HG03354 (cell line): ENCODE results near the gene GLIS1.

ENCODE experiments used
- ATAC-seq: cut with Tn5 transposase; IDR thresholded peaks from one replicate; pipeline ENCODE4 v1.9.1; 2021; ENCODE audit warnings: mild to moderate bottlenecking; ENCODE audit not compliant: unreplicated experiment, poor library complexity, severe bottlenecking

GLIS1 gene

DNA sequence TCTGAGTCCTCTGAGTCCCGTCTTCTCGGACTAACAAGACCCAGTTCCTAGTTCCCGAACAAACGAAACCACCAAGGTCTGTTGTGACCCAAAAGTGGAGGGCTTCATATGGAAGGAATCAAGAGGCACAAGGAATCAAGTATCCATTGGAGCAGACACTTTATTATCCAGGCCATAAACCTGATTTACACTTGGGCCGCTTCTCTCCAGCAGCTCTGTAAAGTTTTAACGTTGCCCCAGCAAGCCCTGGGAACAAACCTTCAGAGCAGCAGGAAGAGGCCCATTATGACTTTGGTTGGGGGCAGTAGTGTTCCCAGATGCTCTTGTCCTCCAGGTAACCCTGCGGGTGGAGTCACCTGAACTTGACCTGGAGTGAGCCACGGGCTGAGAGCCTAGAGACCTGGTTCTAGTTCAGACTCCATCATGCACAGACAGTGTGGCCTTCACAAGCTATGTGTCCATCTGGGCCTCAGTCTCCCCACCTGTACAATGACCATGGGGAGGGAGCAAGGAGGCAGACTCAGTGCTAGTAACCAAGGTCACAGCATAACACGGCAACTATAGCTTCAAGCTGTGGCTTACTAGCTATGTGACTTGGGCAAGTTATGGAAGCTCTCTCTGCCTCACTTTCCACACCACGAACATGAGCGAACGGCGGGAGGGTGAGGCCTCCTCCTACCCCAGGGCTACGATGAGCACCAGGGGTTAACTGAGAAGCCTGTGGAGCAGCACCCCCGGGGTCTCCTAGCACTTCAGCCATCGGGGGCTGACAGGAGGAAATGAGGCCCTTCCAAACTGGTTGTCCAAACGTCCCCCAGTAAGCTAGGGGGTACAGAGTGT, 95.7 kb downstream of the GLIS1 start:
- no peak for ATAC-seq

DNA sequence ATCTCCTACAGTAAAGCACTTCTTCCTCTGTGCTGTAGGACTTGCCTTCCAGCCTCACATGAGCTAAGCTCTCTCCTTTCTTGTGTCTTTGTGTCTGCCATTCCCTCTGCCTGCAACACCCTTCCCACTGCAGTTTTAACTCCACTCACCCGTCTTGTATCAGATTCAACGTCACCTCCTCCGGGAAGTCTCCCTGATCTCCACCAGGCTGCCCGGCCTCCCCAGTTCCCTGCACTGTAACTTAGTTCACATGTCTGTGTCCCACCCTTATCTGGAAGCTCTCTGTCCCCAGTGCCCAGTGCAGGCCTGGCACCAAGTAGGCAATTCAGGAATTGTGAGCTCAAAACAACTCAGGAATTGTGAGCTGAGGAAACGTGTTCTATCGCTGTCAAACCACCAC, 96.4 kb downstream of the GLIS1 start:
- no peak for ATAC-seq

DNA sequence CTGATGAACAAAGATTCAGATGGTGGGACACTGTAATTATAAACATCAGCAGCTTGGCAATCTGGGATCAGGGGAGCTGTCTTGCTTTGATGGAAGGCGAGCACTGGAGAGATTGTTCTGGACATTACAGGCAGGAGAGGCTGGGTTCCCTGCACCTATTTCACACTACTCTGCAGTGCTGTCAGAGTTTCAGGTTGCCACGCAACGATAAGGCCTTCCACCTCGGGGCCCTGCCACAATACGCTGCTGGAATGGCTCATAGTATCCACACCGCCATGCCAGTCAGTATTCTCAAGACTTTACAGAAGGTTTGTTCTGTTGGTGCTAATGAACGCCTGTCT, 96.8 kb downstream of the GLIS1 start:
- no peak for ATAC-seq

DNA sequence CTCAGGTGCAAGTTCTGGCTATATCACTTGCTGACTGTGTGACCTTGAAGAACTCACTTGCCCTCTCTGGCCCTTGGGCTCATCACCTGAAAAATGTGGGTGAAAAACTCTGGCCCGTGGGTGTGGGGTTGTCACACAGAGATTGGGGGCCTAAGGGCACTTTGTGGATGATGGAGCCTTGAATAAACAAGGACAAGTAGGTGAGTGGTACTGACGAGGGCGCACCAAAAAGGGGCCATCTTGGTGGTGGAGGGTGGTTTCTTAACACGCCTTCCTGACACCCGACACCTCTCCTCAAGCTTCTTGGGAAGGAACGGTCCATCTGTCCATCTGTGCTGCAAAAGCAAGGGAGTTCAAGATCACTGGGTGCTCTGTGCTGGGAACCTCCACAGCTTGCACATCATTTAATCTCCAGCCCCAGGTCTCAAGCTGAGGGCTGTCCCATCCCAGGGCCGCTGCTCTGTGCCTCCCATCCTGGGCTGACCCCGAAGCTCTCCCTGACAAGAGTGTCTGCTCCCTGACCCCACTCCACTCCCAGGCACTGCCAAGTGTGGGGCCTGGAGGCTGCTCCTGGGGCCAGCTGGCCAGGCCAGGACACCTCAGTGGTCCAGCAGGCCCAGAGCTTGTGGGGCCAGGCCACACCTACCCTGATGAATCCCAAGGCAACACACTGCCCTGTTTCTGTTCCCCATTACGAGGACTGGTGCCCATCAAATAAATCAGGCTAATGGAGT, 97.3 kb downstream of the GLIS1 start:
- no peak for ATAC-seq

DNA sequence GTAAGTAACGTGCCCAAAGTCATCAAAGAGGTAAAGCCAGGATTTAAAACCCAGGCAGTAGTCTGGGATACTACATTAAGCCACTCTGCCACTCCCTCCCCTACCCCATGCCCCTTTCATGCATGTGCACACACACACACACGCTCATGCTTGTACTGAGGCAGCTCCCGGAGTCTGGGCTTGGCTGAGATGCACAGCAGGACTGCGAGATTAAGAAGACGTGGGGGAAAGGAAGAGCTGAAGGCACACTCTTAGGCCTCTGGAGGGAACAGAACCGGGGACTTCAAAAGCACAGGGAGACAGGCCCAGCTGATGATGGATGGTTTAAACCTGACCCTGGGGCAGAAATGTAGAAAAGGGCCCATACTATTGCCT, 98.3 kb downstream of the GLIS1 start:
- no peak for ATAC-seq

DNA sequence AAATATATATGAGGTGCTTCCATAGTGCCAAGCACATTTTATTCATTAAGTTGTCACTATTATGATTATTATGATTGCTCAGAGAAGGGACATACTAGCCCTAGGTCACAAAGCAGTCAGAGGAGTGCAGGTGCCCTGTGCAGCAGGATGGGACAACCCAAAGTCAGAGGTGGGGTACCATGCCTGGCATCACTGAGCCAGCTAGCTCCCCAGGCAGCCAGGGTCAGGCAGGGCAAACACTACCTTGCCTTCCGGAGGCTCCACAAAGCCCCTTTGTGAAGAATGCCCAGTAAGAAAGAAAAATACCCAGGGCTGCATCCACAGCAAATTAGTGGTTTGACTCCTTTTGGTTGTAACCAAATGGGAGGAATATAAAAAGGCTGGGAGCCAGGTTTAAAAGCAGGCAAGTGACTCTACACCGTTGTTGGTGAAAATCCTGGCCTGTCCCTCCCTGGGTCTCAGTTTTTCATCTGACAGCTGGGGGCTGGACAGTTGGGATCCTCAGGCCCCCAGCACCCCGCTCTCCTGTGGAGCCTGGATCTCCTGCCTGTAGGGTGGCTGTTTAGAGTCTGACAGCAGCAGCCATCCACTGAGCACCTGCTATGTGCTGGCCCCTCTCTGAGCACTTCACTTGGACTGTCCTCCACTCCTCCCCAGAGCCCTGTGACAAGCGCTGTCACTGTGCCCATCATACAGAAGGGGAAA, 98.8 kb downstream of the GLIS1 start:
- no peak for ATAC-seq

DNA sequence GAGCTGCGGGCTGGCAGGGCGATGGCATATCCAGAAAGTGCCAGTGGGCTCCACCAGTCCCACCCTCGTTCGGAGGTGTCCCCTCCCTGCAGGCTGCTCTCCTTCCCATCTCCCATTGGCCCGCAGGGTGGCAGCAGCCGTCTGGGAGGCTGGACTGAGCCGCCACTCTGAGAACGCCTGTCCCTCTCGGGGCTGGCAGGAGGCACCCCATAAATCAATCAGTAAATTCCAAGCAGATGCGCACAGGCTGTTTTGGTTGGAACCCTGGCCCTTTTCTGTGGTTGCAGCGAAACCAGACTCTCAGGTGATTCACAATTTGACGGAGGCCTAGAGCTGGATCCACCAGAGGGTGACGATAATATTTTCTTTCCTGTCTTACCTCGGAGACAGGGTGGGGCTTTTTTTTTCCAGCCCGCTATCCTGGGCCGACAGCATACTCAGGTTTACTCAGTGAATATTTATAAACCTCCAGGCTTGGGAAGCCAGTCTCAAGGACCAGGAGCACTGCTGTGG, 99.7 kb downstream of the GLIS1 start:
- ATAC-seq: no peak

DNA sequence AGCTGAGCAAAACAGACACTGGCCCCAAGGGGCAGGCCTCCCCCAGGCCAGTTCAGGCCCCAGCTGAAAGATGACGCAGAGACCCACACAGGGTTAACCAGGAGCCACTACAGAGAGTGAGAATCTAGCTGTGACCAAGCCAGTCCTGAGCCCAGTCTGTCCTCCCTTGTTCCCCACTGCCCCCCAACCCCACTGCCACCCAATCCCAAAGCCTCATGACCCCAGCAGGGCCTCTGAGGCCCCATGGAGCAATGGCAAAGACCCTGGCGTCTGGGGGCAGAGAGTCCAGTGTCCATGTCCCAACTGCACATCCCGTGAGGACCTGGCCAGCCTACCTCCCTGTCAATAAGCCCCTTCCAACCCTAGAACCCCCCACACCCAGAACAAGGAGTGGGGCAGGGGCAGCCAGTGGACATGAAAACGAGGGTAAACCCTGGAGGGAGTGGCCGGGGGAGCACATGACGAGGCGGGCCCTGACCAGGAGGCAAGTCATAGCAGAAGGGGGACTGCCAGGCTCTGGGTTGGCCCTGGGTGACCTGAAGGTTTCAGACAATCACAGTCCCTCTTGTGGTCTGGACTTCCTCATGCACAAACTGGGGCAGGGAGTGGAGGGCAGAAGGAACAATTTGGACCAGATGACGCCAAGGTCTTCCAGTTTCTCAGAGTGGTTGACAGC, 100.5 kb downstream of the GLIS1 start:
- ATAC-seq: no peak

DNA sequence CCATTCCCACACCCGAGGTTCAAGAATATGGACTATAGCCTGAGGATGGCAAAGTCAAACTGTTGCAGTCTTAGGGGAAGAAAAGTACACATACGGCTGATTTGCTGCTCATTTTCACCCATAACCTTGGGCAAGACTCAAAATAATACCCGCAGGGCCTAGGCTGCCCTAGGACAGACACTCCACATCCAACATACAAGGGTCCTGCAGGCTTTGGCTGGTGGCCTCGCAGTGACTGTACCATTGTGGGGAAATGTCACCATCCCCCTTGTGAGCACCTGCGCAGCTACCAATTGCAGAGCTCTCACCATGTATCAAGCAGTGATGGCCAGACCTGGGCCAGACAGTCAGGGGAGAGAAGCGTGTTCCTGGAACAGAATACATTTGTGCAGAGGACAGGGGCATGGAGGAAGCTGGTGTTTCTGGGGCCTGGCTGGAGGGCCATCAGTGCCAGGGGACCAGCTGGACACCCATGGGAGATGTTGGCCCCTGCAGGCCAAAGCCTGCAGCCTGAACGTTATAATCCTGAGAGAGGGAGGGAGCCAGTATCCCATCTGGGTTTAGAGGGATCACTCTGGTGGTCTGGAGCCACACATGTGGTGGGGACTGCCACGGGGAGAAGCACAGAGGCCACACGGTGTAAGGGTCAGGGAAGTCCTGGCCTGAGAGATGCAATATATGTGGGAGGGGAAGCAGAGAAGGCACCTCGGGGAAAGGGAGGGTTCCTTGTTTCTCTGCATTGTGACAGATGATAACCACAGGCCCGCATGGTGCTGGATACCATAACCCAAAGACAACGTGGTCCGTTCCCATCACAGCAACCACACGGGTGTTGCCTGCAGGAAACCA, 101.2 kb downstream of the GLIS1 start:
- ATAC-seq: no peak

DNA sequence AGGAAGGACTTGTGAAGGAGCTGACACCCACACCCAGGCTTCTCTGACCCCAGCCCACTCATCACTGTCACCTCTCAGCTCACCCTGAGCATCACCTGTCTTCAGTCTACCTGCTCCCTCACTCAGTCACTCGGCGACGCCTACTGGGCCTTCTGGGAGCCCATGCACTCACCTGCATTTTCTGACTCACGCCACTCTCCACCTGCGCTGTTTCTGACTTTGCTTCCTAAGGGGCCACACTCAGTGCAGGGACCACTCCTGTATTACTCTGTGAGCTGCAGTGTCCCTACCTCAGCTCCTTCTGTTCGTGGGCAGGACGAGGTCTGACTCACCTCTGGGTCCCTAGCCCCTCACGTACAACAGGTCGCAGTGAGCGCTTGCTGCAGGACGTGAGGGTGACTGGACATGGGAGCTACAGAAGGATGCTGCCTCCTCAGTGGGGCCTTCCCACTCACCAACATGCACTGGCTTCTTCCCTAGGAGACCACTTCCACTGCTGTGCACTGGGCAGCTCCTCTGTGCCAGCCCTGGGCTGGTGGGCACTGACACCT, 102.3 kb downstream of the GLIS1 start:
- ATAC-seq: no peak

DNA sequence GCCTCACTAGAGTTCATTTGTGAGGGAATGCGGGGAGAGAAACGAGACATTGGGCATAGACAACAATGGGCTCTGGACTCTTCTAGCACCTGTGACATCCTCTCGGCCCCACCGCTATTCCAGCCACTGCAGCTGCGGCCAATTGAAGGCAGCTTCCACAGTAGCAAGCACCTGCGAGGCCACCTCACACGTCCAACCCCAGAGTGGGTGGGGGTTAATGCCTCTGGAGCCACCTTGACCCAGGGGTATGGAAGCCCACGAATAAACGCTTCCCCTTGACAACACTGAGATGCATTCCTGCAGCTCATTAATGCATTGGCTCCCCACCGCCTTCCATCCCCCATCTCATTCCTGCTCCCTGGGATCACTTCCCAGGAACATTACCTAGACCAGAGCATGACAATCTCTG, 104.4 kb downstream of the GLIS1 start:
- ATAC-seq: no peak

DNA sequence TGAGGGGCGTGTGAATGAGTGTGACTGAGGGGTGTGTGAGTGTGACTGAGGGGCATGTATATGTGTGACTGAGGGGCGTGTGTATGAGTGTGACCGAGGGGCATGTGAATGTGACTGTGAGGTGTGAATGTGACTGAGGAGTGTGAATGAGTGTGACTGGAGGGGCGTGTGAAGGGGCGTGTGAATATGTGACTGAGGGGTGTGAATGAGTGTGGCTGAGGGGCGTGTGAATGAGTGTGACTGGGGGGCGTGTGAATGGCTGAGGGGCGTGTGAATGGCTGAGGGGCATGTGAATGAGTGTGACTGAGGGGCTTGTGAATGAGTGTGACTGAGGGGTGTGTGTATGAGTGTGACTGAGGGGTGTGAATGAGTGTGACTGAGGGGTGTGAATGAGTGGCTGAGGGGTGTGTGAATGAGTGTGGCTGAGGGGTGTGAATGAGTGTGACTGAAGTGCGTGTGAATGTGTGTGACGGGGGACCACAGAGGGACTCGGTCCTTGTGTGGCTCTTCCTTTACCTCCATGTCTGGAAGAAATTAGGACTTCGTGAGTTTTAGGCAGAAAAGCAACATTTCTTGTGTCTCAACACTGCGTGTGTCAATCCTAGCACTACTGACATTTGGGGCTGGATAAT, 105.8 kb downstream of the GLIS1 start:
- ATAC-seq: no peak

DNA sequence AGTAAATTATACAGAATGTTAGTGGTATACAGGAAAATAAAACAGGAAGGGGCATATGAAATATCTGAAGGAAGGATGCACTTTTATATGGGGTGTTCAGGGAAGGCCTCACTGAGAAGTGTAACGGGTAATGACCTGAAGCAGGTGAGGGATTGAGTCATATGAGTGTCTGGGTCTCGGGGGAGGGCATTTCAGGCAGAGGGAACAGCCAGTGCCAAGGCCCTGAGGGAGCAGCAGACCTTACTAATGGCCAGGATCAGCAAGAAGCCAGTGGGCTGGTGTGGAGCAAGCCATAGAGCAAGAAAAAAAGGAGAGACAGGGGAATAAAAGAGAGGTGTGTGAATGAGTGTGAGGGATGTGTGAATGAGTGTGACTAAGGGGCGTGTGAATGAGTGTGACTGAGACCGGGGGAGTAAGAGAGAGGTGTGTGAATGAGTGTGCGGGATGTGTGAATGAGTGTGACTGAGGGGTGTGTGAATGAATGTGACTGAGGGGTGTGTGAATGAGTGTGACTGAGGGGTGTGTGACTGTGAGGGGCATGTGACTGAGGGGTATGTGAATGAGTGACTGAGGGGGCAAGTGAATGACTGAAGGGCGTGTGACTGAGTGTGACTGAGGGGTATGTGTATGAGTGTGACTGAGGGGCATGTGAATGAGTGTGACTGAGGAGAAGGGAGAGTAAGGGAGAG, 107.2 kb downstream of the GLIS1 start:
- no peak for ATAC-seq

DNA sequence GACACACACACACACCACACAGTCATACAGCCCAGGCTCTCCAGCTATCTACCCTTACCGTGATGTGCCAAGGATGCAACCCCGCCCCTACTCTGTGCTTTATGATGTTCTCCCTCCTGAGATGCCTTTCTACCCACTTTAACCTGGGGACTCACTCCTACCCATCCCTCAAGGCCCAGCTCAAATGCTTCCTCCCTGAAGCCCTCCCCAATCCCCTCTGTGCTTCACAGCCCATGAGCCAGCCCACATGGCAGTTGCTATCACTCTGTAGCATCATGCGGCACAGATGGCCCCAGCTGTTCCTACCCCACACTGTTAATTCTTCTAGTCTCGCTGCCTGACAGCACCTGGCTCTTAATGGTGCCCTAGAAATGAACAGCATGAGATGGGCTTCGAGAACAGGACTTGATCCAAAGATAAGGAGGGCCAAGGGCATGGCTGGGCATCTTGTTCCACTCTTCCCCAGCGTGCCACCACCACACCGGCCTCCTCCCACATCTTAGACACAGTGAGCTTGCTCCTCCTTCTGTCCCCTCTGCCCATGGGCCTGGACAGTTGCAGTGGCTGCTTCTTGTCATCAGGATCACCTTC, 109.8 kb downstream of the GLIS1 start:
- ATAC-seq: no peak

DNA sequence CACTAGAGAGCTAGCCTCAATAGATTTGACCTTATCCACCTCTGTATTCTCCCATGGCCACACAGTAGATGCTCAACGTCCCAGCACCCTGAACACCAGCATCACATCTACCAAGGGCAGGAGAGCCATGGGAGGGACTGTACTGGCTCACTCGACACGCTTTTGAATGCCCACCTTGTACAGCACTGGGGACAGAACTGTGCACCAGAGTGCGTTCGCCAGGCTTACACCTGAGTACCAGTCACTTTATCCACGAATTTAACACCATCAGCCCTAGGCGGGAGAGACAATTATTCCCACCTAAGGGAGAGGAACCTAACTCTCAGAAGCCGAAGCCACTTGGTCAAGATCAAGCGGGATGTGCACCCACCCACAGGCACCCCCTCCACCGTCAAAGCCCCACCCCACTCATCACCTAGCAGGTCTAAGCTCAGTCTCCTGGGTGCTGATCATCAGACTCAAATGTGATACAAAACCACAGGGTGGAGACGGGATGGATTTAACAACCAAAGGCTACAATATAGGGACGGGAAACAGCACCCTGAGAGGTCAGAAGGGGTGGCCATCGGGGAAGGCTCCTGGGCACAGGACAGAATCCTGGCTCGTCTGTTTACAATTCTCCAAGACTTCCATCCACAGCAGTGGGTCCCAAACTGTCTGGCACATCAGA, 110.5 kb downstream of the GLIS1 start:
- ATAC-seq: no peak

DNA sequence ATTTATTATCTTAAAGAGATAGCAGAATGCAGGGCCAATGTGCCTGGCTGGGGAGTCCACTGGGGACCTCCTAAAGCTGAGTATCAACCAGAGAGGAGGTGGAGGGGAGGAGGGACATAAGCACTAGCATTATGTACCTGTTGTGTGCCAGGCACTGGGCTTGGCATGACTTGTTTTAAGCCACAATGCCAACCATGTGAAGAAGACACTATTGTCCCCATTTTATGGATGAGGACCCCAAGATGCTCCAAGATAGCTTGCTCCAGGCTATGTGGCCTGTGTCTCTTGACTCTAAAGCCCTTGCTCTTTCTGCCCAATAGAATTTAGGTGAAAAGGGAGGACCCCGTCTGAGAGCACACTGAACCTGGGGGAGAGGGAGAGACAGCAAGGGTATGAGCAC, 111.3 kb downstream of the GLIS1 start:
- no peak for ATAC-seq

DNA sequence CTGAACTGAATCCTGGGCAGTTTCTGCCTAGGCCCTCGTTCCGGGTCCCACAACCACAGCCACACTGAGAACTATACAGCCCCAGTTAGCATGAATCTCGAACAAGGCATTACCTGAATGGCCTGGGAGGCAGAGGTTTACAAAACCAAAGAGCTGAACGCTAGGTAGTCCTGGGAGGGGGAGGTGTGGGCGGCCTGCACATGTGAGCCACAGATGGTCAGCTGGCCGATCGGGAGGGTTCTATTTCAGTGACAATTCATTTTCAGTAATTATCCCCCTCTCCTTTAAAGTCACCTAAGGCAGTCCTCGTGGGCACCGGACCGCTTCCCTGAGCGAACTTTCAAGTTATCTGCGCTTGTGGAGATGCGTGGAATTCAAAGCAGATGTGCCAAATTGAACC, 111.9 kb downstream of the GLIS1 start:
- ATAC-seq: no peak
